GM23338 (cell line): Measurements from ENCODE around the gene VAPA.

ENCODE experiments used
- CTCF ChIP-seq, 2 experiments: fragments of 200-600 bp in 1 of 2; sonication (generic) in 1 of 2; conservative IDR thresholded peaks; 2 replicates each; pipeline versions ENCODE4 v1.5.1 to v1.6.1; 2016 to 2017; ENCODE audit warnings: antibody characterized with exemption in 2 of 2, low read depth in 2 of 2, mild to moderate bottlenecking in 2 of 2, moderate library complexity in 1 of 2
- POLR2AphosphoS5 ChIP-seq: IDR thresholded peaks from 2 replicates; pipeline ENCODE4 v1.6.1; 2016; ENCODE audit warnings: antibody characterized with exemption, low read depth

- TF ChIP-seq CTCF (conservative IDR thresholded peaks at IDR 0.05; ENCODE audit: low read depth in 2 of 2) (peak; percentile 82 to 83), POLR2AphosphoS5 (no peak)
These were observed 37.4 kb downstream of the VAPA start for GRCh38 chr18:9951022-9951859.
